Activated naive CD4-positive, alpha-beta T cell treated with anti-CD3 and anti-CD28 coated beads, Interleukin-2, amount 50 U/mL, for 16 hours (primary cell): Measurements from ENCODE around the gene NMNAT3.

Experiments
- DNase-seq: peaks from one replicate; pipeline ENCODE4 v3.0.0-alpha.2; 2020

NMNAT3 gene

GRCh38 chr3:139537795-139538621 lies 139.8 kb downstream of the NMNAT3 start:
- DNase-seq: no peak

- no peak for DNase-seq
Measured at GRCh38 chr3:139537361-139537760, 140.4 kb downstream of the NMNAT3 start.

GRCh38 chr3:139534992-139535879 lies 142.5 kb downstream of the NMNAT3 start:
- no peak for DNase-seq

- DNase-seq: no peak
Measured at GRCh38 chr3:139534455-139534812, 143.3 kb downstream of the NMNAT3 start.

GRCh38 chr3:139533781-139534454 lies 143.9 kb downstream of the NMNAT3 start:
- no peak for DNase-seq

GRCh38 chr3:139532976-139533375 lies 144.8 kb downstream of the NMNAT3 start:
- DNase-seq: no peak

- DNase-seq: no peak
Measured at GRCh38 chr3:139530717-139531116, 147.1 kb downstream of the NMNAT3 start.

- DNase-seq: no peak
Measured at GRCh38 chr3:139529662-139530061, 148.1 kb downstream of the NMNAT3 start.

GRCh38 chr3:139528924-139529323 lies 148.8 kb downstream of the NMNAT3 start:
- no peak for DNase-seq

- DNase-seq: no peak
Measured at GRCh38 chr3:139528281-139528680, 149.5 kb downstream of the NMNAT3 start.

- DNase-seq: no peak
Measured at GRCh38 chr3:139527265-139527664, 150.5 kb downstream of the NMNAT3 start.

- DNase-seq: no peak
Measured at GRCh38 chr3:139526146-139526545, 151.6 kb downstream of the NMNAT3 start.

- no peak for DNase-seq
Measured at GRCh38 chr3:139524841-139525636, 152.7 kb downstream of the NMNAT3 start.

GRCh38 chr3:139523718-139524117 lies 154.1 kb downstream of the NMNAT3 start:
- no peak for DNase-seq

GRCh38 chr3:139523166-139523565 lies 154.6 kb downstream of the NMNAT3 start:
- no peak for DNase-seq

GRCh38 chr3:139522421-139522820 lies 155.4 kb downstream of the NMNAT3 start:
- DNase-seq: no peak

- no peak for DNase-seq
Measured at GRCh38 chr3:139521816-139522215, 156.0 kb downstream of the NMNAT3 start.

- no peak for DNase-seq
Measured at GRCh38 chr3:139521144-139521543, 156.6 kb downstream of the NMNAT3 start.

GRCh38 chr3:139519998-139520737 lies 157.6 kb downstream of the NMNAT3 start:
- no peak for DNase-seq

GRCh38 chr3:139518926-139519842 lies 158.6 kb downstream of the NMNAT3 start:
- no peak for DNase-seq

GRCh38 chr3:139518306-139518705 lies 159.5 kb downstream of the NMNAT3 start:
- DNase-seq: no peak
